GM18519 (cell line): Measurements from ENCODE around the gene TMTC2.

Experiments
- ATAC-seq: cut with Tn5 transposase; IDR thresholded peaks from one replicate; pipeline ENCODE4 v1.9.1; 2021; ENCODE audit warnings: mild to moderate bottlenecking, moderate library complexity; ENCODE audit not compliant: unreplicated experiment, low FRiP score

The TMTC2 gene

DNA sequence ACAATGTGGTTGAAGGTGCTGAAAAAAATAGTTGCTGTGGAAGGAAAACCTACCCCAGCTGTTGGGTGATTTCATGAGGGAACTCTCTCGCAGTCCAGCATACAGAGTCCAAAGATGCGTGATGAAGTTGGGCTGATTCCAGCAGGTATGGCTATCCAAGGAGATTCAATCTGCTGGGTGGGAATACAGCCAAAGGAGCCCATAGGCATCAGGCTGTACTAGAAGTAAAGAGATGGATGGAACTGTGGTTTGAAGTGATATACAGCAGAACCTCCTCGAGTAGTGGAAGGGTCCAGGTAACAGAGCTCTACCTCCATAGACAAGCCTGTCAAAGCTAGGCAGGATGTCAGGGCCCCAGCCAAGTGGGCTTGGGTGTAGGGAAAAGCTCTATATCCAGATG lies 11.5 kb upstream of the TMTC2 start:
- ATAC-seq: no peak

DNA sequence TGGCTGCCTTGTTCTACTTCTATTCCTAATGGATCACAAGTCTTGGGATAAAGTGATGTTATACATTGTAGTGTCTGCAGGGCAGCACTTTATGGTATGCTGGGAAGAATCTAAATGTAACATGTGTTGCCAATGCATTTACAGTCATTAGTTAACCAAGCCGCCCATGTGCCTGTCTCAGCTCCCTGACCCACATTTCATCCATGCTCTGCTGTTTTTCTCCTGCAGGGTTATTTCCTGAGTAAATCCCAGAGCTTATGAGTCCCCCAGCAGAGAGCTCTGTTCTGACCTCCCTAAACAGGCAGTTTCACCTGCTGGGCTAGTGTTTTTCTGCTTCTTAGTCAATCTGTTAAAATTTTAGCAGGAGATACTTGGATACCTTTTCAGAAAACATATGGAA lies 4.4 kb upstream of the TMTC2 start:
- no peak for ATAC-seq

DNA sequence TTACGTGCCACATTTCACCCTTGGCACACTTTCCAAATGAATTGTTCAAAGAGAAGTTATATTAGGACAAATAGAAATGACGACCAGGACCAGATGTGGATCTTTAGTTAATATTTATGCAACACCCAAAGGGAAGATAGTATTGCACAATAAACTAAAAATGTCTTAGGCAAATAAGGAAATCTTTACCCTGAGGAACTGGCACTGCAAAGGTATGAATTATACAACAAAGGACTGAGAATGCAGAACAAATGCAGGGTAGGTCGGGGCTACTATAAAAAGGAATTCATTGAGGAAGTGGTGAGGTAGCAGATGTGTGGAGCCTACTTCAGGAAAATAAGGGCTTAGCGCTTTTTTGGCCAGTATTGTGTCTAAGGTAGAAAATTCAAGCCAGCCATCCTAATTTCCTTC lies 3.9 kb upstream of the TMTC2 start:
- no peak for ATAC-seq

DNA sequence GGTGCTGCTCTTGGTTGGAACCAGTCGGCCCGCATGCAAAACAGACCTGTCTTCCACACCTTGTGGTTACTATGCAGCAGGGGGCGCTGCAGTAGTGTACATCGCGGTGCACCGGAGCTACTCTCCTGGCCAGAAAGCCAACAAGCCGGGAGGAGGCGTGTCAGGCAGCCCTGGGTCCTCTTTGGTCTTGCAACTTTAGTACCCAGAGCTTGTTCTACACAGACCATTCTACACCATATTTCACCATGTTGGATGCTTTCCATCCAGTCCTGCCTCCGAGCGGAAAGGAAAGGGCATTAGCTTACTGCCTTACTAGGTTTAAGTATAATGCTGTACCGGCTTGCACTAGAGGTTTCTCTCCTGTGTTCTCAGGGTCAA lies 927 bp upstream of the TMTC2 start:
- peak; percentile 62 for ATAC-seq

DNA sequence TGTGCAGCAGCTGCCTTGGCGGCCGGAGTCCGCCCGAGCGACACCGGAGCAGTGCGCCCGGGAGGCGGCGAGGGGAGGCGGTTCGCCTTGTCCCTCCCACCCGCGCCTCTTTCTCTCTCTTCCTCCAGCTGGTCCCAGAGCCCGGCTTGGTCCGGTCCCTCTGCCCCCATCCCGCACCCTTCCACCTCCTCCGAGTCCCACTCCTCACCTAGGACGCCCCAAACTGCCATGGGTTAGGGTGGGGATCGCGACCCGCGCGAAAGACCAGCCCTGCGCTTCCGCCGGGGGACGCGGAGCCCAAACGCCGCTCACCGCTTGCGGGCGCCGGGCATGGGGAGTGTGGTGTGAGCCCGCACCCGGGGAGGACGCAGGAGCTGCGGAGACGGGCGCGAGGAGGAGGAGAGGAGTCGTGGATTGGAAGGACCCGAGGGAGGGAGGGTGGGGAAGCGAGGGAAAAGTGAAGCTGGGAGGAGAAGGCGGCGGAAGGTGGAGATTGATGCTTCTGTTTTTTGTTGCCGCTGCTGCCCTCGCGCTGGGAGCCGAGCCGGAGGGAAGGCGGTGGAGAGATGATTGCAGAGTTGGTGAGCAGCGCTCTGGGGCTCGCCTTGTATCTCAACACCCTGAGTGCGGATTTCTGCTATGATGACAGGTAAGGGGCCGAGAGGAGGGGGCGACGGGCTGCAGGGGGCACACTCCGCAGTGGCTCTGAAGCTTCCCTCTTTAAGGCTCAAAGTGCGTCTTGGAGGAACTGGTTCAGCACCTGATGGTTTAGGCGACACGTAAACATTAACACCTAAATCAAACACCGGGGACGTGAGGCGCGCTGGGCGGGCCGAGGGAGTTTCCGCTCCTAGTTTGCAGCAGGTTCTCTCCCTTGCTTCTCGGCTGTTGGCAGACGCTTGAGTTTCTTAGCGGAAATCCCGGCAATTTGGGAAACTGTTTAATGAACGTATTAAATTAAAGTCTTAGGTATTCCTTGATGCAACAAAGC lies 610 bp downstream of the TMTC2 start:
- peak; percentile 16 for ATAC-seq

DNA sequence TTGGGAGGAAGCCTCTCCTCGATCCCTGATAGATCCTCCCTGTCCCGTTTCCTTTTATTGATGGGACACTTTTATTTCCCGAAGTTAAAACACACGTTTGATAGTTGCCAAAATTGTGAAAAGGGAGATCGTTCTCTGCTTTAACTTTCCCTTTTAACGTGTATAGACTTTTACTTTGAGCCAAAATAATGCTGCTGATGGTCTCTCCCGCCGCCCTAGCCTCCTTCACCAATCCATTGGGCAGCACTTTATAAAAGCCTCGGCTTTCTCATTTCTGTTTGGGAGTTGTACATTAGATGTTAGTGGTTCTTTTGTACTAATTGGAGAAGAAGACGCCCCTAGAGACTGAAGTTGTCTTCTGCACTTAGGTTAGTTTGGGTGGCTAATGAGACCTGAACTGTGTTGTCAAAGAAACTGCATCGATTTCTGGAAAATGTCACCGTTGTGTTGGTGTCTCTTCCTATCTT lies 1.4 kb downstream of the TMTC2 start:
- no peak for ATAC-seq

DNA sequence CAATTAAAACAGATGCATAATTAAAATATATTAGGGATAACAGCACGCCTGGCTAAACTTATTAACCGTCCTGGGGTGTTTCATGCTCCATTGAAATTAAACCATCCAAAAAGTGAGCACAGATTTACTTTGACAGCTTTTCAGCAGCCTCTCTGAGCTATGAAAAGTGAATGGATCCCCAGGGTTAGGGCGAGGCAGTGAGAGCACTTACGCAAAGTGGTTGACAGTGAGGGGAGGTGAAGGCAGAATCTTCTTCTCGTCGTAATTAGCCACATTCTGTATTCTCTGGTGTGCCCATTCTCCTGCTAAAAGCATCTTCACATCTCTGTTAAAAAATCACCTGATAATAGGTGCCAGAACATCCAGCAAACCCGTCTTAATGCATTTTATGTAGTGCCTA lies 1.9 kb downstream of the TMTC2 start:
- no peak for ATAC-seq

DNA sequence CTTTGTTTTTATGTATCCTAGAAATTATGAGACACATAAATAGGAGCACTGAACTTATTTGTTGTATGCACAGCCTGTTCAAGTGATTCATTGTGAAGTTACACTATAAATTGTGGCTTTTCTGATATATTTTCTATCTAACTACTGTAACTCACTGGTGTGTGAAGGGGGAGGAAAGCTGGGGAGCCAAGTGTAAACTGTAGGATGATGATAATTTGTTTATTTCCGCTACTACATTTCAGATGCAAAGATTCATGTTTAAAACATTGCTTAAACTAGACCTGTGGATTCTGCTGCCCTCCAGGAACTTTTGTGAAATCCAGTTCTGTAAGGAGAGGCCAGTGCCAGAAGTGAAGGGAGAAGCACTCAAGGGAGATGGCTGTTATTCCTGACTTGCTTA lies 3.3 kb downstream of the TMTC2 start:
- ATAC-seq: no peak

DNA sequence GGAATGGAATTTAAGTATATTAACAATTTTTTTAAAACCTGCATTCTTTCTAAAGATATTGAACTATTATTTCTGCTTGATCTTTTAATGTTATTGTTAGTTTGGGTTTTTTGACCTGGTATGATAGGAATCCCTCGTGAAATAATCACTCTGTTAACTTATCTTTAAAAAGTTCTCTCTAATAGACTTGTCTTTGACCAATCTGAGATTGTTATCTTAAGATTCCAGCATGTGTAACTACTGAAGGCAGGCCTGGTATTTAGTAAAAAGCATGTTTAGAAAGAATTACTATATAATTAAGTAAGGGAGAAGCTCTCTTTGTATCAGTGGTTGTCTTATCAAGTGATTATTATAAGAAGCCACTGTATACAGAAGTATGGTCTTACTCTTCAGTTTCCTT lies 4.8 kb downstream of the TMTC2 start:
- no peak for ATAC-seq

DNA sequence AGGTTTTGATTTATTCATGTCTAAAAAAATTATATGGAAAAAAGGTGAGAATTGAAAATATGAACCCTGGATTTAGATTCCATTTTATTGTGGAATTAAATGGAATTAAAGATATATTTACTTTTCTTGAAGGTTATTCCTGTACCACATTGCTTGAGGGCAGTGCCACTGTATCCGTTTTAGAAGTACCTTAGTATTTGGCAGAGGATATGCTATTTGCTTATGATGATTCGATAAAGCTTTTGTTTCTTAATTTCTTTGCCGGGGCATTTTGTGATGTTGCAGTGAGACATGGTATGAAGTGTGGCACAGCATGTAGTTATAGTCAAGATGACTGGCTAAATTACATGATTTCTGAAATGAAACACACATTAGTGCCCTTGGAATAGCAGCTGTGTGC lies 7.6 kb downstream of the TMTC2 start:
- no peak for ATAC-seq

DNA sequence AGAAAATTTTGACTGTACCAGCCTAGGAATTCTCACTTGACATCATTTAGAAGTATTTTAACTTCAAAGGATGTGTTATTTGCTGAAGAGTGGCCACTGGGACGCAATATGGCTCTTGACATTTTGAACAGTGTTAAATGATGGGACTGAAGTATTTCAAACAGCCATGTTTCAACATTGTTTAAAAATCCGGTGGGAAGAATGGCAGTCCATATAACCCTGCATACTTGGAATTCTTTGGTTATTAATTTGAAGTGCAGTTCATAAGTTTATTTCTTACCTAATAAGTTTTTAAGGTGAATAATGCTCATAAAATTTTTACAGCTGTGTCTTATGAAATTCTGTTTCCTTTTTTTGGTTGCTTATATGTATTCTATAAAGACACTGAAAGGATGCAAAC lies 8.3 kb downstream of the TMTC2 start:
- no peak for ATAC-seq

DNA sequence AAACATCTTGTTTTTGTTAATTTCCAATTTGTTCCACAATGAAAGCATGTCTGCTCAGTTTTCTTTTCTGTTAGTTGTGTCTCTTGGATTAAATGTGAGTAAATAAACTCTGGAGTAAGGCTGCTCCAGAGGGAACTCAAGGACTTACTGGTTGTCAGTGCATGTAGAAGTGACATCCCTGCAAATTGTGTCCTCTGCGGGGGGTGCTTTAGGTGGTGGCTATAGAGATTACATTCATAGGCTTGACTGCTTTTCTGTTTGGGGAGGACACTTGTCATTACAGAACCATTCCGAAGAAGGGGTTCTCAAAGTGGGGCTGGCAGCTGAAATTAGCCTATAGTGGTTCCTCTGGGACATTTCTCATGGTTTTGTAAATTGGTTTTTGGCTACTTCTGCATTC lies 8.8 kb downstream of the TMTC2 start:
- ATAC-seq: no peak

DNA sequence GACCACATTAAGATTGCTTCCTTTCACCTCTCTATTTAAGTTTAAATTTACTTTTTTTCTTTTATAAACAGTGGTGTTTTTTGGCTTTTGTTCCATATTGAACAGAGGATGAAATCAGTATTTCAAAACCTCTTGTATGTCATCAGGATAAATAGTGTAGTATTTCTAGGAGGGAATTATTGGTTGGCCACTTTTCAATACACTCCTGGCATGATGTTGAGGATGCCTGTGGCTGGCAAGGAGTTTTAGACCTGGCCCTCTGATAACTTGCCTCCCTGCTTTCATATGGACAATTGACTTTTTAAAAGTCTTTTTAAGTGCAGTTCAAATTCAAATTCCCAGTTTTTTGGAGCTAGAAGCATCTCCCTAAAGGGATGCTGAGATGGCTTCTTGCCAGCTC lies 9.8 kb downstream of the TMTC2 start:
- ATAC-seq: no peak

DNA sequence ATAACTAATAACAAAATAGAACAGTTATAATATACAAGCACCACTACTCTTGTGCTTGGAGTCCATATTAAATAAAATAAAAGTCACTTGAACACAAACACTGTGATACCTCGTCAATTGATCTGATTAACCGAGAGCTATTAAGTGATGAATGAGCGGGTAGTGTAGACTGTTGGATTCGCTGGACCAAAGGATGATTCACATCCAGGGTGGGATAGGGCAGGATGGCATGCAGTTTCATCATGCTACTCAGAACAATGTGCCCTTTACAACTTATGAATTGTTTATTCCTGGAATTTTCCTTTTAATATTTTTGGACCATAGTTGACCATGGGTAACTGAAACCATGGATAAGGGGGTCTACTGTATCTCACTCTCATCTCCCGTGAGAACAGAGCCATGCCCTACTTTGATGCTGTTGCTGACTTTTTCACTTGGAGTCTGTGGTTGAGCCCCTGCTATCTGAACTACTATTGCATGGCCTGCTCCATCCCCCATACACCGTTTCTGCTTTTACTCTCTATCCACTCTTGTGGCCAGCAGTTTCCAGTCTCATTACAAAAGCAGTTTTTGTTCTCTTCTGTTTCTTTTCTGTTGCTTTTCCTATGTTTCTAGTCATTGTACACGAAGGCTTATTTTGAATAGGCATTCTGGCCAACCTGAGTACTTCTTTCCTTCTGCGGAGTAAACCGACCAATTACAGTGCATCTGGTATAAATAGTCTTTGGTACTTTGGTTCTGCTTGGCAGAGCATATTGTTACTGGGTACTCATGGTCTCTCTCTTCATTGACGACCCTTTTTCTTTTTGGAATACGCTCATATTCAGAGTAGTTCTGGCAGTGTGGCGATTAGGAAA lies 12.2 kb downstream of the TMTC2 start:
- no peak for ATAC-seq

DNA sequence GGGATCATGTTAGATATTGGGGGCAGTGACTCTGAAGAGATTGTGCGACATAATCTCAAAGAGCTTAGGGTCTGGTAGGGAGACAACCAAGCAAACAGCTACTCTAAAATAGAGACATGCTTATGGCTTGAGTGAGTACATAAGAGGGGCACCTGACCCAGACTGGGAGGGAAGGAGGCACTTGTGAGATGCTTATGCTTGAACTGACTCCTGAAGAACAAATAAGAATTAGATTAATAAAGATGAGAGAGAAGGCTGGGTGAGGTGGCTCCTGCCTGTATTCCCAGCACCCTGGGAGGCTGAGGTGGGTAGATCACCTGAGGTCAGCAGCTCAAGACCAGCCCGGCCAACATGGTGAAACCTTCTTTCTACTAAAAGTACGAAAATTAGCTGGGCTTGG lies 19.1 kb downstream of the TMTC2 start:
- ATAC-seq: no peak

DNA sequence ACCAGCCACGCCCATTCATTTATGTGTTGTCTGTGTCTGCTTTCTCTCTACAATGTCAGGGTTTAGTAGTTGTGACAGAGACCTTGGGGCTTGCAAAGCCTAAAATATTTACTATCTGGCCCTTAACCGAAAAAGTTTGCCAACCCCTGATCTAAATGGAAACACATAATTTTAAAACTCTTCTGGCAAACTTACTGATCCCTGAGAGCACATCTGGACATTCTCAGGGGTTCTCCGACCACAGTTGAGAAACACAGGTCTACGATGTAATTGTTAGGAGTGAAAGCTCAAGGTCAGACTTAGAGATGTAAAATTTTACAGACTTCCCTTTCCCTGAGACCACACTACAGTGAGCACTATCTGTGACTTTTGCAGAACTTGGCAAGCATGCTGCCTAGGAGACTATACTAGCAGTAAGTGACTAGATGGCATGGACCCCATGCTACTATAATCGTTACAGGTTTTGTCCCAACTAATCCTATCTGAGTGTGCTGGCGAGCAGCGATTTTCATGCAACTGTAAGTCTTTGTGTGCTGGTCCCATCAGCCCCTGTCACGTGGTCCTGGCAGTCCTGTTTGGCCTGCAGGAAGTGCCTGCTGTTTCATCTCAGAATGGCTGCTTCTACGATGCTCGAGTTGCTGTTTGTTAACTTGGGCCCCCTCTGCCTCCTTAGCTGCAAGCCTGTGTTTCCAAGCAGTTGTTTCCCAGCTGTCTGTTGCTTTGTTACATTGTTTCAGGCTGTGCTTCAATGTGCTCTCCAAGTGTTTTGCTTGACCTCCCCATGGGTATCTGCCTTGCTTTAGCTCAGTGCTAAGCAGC lies 21.6 kb downstream of the TMTC2 start:
- ATAC-seq: no peak

DNA sequence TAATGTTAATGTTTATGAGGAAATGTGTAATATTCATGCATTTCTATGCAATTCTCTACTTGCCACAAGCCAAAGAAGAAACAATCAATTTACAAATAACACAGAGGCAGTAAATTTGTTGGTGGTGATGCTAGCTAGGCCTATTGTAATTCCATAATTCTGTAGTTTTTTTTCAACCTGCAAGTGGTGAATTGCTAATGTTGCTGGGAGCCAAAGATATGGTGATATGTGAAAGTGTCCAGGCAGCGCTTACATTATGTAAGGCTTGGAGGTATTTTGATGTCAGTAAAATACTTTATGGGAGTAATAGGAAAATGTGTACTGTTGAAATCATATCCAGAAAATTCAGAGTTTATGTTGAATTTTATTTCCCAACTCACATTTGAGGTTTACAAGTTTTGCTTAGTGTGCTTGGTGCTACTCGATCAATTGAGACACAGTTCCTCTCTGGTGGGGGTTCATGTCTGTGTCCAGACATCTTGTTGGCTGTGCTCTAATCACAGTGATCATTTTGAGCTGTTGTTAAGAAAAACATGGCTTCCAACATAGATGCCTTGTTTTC lies 23.2 kb downstream of the TMTC2 start:
- ATAC-seq: no peak

DNA sequence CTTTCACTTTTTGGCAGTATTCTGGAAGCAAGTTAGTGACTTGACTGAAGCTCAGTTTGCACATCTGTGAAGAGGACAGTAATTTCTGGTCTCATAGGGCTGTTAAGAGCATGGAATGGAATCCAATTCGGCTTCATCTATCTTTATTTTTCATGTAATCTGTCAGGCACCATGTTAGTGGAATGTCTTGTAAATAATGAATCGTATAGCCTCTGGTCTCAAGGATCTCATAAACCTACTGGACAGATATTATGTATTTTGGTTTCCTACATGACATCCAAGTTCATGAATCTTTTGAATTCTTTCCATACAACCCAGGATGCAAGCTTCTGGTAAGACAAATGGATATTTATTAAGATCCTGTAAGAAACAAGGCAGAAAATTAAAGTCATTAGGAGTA lies 24.0 kb downstream of the TMTC2 start:
- ATAC-seq: no peak

DNA sequence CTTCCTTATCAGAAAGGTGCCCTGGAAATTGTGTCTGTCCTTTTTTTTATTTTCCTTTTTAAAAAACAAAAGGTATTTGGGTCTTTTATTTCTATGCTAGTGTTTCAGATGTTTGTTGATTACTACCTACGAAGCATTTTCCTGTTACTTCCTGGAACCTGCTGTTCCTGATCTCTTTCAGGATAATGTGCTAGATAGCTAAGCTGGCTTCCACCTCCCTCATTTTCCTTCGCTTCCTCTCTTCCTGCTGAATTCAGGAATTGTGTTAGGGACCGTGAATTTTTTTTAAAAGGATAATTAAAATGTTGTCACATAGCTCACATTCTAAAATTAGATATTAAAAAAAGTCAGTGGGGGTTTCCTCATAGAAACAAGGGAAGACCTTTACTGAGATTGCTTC lies 27.7 kb downstream of the TMTC2 start:
- no peak for ATAC-seq

DNA sequence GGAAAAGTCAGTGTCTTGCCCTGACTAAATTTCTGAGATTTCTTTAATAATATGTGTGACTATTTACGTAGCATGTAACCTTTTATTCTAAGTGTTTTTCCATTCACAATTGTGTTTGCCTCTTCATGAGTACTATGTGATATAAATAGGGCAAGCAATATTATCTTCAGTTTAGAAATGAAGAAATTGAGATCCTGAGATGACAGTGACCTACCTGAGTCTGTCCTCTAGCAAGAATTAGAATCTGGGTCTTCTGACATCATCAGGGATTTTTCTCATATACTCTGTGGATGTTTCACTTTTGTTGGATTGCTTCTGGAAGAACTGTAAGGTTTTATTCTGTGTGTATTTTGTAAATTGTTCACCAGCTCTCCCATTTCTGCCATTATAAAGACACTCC lies 35.0 kb downstream of the TMTC2 start:
- ATAC-seq: no peak
